DND-41 (cell line): ENCODE results near the gene BAHD1.

ENCODE experiments used
- ATAC-seq: fragments of 200-7000 bp; cut with Tn5 transposase; 3 replicates; pipeline ENCODE4 v1.9.1; 2021; ENCODE audit warnings: low read depth; ENCODE audit not compliant: insufficient read depth
- DNase-seq: peaks from one replicate; pipeline ENCODE4 v3.0.0-alpha.2; 2020
- H2AFZ ChIP-seq: 2 replicates; pipeline ENCODE4 v1.6.0; 2012; ENCODE audit warnings: low read depth, low read length
- H3K27ac ChIP-seq: 2 replicates; pipeline ENCODE4 v1.5.1; 2012; ENCODE audit warnings: low read length, inconsistent platforms
- H3K27me3 ChIP-seq: fragments of 200-600 bp; sonication (generic); 2 replicates; pipeline ENCODE4 v1.6.0; 2012; ENCODE audit warnings: low read length, mild to moderate bottlenecking, inconsistent platforms; ENCODE audit not compliant: insufficient read depth, poor library complexity
- H3K36me3 ChIP-seq: 2 replicates; pipeline ENCODE4 v1.5.1; 2012; ENCODE audit warnings: low read length, inconsistent platforms; ENCODE audit not compliant: insufficient read depth
- H3K4me1 ChIP-seq: 2 replicates; pipeline ENCODE4 v1.5.1; 2012; ENCODE audit warnings: mild to moderate bottlenecking, low read length; ENCODE audit not compliant: insufficient read depth
- H3K4me2 ChIP-seq: 2 replicates; pipeline ENCODE4 v1.6.0; 2012; ENCODE audit warnings: mild to moderate bottlenecking, moderate library complexity, low read length, inconsistent platforms; ENCODE audit not compliant: insufficient read depth
- H3K4me3 ChIP-seq, 2 experiments: fragments of 200-600 bp in 1 of 2; shearing (Covaris generic) in 1 of 2; 2 replicates each; pipeline ENCODE4 v1.5.1; 2012 to 2016; ENCODE audit warnings: inconsistent platforms in 2 of 2, low read length in 2 of 2, mild to moderate bottlenecking in 2 of 2, low read depth in 1 of 2, moderate library complexity in 1 of 2
- H3K79me2 ChIP-seq: 2 replicates; pipeline ENCODE4 v1.6.0; 2012; ENCODE audit warnings: low read length, inconsistent platforms; ENCODE audit not compliant: insufficient read depth
- H3K9ac ChIP-seq: 2 replicates; pipeline ENCODE4 v1.6.0; 2012; ENCODE audit warnings: low read depth, mild to moderate bottlenecking, inconsistent platforms, low read length, moderate library complexity
- H3K9me3 ChIP-seq: 2 replicates; pipeline ENCODE4 v1.5.1; 2012; ENCODE audit warnings: low read length, moderate library complexity, mild to moderate bottlenecking, inconsistent platforms; ENCODE audit not compliant: insufficient read depth, severe bottlenecking
- H4K20me1 ChIP-seq: 2 replicates; pipeline ENCODE4 v1.6.0; 2012; ENCODE audit warnings: low read length; ENCODE audit not compliant: insufficient read depth
- EZH2 ChIP-seq: IDR thresholded peaks from 3 replicates; pipeline ENCODE4 v1.6.1; 2012; ENCODE audit warnings: borderline replicate concordance, low read depth, mild to moderate bottlenecking, moderate library complexity, low read length, inconsistent platforms; ENCODE audit not compliant: severe bottlenecking
- TF ChIP-seq, protein P1 (sequence below): IDR thresholded peaks from 2 replicates; pipeline ENCODE4 v1.5.1; 2012; ENCODE audit warnings: borderline replicate concordance, low read length, moderate library complexity, mild to moderate bottlenecking; ENCODE audit not compliant: poor library complexity, severe bottlenecking; ENCODE audit errors: extremely low read depth

Gene BAHD1

DNA sequence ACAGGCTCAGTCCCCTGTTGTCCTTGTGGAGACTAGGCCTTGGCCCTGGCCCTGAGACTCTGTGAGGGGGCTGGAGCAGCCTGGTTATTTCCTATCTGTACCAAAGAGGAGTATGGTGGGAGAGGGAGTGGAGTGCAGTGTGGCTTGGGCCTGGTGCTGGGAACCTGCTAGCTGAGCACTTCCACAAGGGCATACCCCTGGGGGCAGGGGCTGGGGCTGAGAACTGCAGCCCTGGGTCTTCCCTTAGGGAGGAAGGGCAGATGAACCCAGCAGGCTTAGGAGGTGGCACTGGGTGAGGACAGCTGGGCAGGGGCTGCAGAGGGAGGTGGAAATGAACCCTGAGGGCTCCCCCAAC, 26.5 kb downstream of the BAHD1 start:
- Histone ChIP-seq H4K20me1 (peaks cover 3% of the 10 kb centered on the region; the same call in 1 of the 2 replicates), H3K4me3 (no peak overlapping the region), H3K27me3 (no peaks in the 10 kb centered on the region), H3K9me3 (no peaks in the 10 kb centered on the region), H2AFZ (no peak overlapping the region), H3K27ac (no peak overlapping the region), H3K36me3 (peaks cover 46% of the 10 kb centered on the region), H3K4me2 (no peak overlapping the region), H3K79me2 (peaks cover 12% of the 10 kb centered on the region), H3K4me1 (peaks cover 19% of the 10 kb centered on the region), H3K9ac (no peak overlapping the region)
- ATAC-seq, result no peak
- DNase-seq, result no peak
- TF ChIP-seq EZH2, result no peak
- TF ChIP-seq, protein P1, sequence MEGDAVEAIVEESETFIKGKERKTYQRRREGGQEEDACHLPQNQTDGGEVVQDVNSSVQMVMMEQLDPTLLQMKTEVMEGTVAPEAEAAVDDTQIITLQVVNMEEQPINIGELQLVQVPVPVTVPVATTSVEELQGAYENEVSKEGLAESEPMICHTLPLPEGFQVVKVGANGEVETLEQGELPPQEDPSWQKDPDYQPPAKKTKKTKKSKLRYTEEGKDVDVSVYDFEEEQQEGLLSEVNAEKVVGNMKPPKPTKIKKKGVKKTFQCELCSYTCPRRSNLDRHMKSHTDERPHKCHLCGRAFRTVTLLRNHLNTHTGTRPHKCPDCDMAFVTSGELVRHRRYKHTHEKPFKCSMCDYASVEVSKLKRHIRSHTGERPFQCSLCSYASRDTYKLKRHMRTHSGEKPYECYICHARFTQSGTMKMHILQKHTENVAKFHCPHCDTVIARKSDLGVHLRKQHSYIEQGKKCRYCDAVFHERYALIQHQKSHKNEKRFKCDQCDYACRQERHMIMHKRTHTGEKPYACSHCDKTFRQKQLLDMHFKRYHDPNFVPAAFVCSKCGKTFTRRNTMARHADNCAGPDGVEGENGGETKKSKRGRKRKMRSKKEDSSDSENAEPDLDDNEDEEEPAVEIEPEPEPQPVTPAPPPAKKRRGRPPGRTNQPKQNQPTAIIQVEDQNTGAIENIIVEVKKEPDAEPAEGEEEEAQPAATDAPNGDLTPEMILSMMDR, result no peak

DNA sequence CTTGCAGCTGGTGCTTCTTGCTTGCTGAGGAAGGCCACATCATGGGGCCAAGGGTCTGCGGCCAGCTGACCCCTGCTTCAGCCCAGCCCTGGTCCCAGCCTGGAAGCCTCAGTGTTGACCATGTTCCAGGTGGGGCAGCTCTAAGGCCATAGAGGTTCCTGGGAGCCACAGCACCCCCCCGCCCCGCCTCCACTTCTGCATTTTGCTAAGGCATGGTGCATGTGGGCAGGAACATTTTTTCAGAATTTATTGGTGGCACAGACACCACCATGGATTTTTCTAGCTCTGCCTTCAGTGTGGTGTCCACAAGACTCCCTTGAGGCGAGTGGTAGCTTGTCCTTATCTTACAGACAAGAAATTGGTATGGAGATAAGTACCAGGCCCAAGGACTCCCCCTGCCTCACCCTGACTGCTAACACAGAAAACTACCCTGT, 28.2 kb downstream of the BAHD1 start:
- H3K27ac ChIP-seq, result no peak overlapping the region
- TF ChIP-seq, protein P1, result no peak
- TF ChIP-seq EZH2, result no peak
- H2AFZ ChIP-seq, result no peak overlapping the region
- H3K9me3 ChIP-seq, result no peaks in the 10 kb centered on the region
- DNase-seq, result no peak
- H3K79me2 ChIP-seq, result peaks cover 7% of the 10 kb centered on the region
- H3K9ac ChIP-seq, result no peak overlapping the region
- H3K4me3 ChIP-seq, result no peak overlapping the region
- H3K4me2 ChIP-seq, result no peak overlapping the region
- no peak for ATAC-seq
- H4K20me1 ChIP-seq, result peaks cover 3% of the 10 kb centered on the region; the same call in 1 of the 2 replicates
- H3K27me3 ChIP-seq, result no peaks in the 10 kb centered on the region
- H3K4me1 ChIP-seq, result peaks cover 25% of the 10 kb centered on the region
- peaks cover 33% of the 10 kb centered on the region for H3K36me3 ChIP-seq

DNA sequence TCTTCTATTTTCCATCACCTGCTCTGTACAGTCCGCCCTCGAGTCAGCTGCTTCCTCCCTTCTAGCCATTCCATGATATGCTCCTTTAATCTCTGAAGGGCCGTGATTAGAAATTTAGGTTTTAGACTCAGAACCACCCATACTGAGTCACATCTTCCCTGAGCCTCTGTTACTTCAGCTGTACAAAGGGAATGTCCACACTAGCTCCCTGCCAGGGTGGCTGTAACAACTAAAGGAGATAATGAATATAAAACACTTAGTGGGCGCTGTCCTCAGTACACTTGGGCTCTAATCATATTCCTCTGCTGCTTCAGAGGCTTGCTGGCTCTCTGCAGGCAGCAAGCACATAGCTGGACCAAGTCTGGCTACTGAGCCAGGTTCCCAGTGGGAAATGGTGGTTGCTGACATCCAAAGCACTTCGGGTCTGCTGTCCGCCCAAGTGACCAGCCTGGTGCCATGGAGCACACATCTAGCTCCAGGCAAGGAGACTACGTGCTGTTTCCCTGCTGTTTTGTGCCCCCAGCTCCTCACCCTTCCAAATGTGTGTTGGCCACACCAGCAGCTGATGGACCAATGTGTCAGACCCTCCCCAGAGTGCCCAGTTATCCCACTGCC, 29.1 kb downstream of the BAHD1 start:
- no peak for TF ChIP-seq EZH2
- TF ChIP-seq, protein P1, result no peak
- H3K79me2 ChIP-seq, result peaks cover 7% of the 10 kb centered on the region
- peak overlapping the region; percentile 65 for H3K9ac ChIP-seq
- H3K9me3 ChIP-seq, result no peaks in the 10 kb centered on the region
- H3K4me2 ChIP-seq, result peak overlapping the region; percentile 88
- DNase-seq (no peak), ATAC-seq (no peak)
- H3K27me3 ChIP-seq, result no peaks in the 10 kb centered on the region
- H3K4me3 ChIP-seq, result peak overlapping the region in 1 of 2 experiments; percentile 62; a peak in 2 of 4 replicates
- peak overlapping the region; percentile 89 for H2AFZ ChIP-seq
- H3K36me3 ChIP-seq, result peaks cover 23% of the 10 kb centered on the region
- no peaks in the 10 kb centered on the region for H4K20me1 ChIP-seq
- peaks cover 25% of the 10 kb centered on the region for H3K4me1 ChIP-seq
- H3K27ac ChIP-seq, result peak overlapping the region; percentile 88
